ENCODE data around the gene IRAK1. TPM values are rescaled to one million over a fixed set of nuclear protein-coding genes. Genes with fewer than 3 reads are reported as not detected.

Gene IRAK1
- total RNA-seq, 1 donor from 2014 or later = 96.9 TPM

GRCh38 chrX:154059729-154060245, 40.1 kb upstream of the IRAK1 start:
- TF ChIP-seq CTCF (IDR thresholded peaks at IDR 0.05; ENCODE audit: unreplicated experiment) = no peak
- no peak overlapping the region for H3K27ac Mint-ChIP-seq
- no peak overlapping the region for H3K4me3 Mint-ChIP-seq (ENCODE audit: low read depth)
- no peaks in the 10 kb centered on the region for H3K27me3 Mint-ChIP-seq
- peaks cover 22% of the 10 kb centered on the region for H3K4me1 Mint-ChIP-seq (ENCODE audit: low read depth)
- H3K9me3 Mint-ChIP-seq (ENCODE audit: low read depth) = peaks cover 11% of the 10 kb centered on the region
- no peak for DNase-seq (ENCODE audit: low spot score, unreplicated experiment)
- H3K36me3 Mint-ChIP-seq (ENCODE audit: insufficient read depth) = peaks cover 5% of the 10 kb centered on the region

GRCh38 chrX:154059231-154059630, 39.5 kb upstream of the IRAK1 start:
- H3K27me3 Mint-ChIP-seq = no peaks in the 10 kb centered on the region
- H3K9me3 Mint-ChIP-seq (ENCODE audit: low read depth) = peaks cover 8% of the 10 kb centered on the region
- DNase-seq (ENCODE audit: low spot score, unreplicated experiment) = no peak
- peaks cover 5% of the 10 kb centered on the region for H3K36me3 Mint-ChIP-seq (ENCODE audit: insufficient read depth)
- TF ChIP-seq CTCF (IDR thresholded peaks at IDR 0.05; ENCODE audit: unreplicated experiment) = no peak
- no peak overlapping the region for H3K27ac Mint-ChIP-seq
- no peak overlapping the region for H3K4me3 Mint-ChIP-seq (ENCODE audit: low read depth)
- peaks cover 18% of the 10 kb centered on the region for H3K4me1 Mint-ChIP-seq (ENCODE audit: low read depth)

GRCh38 chrX:154058214-154058997, 38.7 kb upstream of the IRAK1 start:
- H3K4me3 Mint-ChIP-seq (ENCODE audit: low read depth) = no peak overlapping the region
- peaks cover 6% of the 10 kb centered on the region for H3K9me3 Mint-ChIP-seq (ENCODE audit: low read depth)
- no peak overlapping the region for H3K27ac Mint-ChIP-seq
- TF ChIP-seq CTCF (IDR thresholded peaks at IDR 0.05; ENCODE audit: unreplicated experiment) = no peak
- peaks cover 16% of the 10 kb centered on the region for H3K4me1 Mint-ChIP-seq (ENCODE audit: low read depth)
- no peak for DNase-seq (ENCODE audit: low spot score, unreplicated experiment)
- H3K27me3 Mint-ChIP-seq = no peaks in the 10 kb centered on the region
- H3K36me3 Mint-ChIP-seq (ENCODE audit: insufficient read depth) = peaks cover 7% of the 10 kb centered on the region

GRCh38 chrX:154057791-154058190, 38.1 kb upstream of the IRAK1 start:
- no peak for DNase-seq (ENCODE audit: low spot score, unreplicated experiment)
- Mint-ChIP-seq H3K9me3 (ENCODE audit: low read depth) (peaks cover 6% of the 10 kb centered on the region), H3K36me3 (ENCODE audit: insufficient read depth) (peaks cover 7% of the 10 kb centered on the region), H3K4me3 (ENCODE audit: low read depth) (no peak overlapping the region), H3K27ac (no peak overlapping the region), H3K4me1 (ENCODE audit: low read depth) (peaks cover 16% of the 10 kb centered on the region), H3K27me3 (no peaks in the 10 kb centered on the region)
- TF ChIP-seq CTCF (IDR thresholded peaks at IDR 0.05; ENCODE audit: unreplicated experiment) = no peak

GRCh38 chrX:154056770-154057241, 37.1 kb upstream of the IRAK1 start:
- Mint-ChIP-seq H3K27ac (no peak overlapping the region), H3K4me3 (ENCODE audit: low read depth) (no peak overlapping the region), H3K9me3 (ENCODE audit: low read depth) (peaks cover 6% of the 10 kb centered on the region), H3K27me3 (no peaks in the 10 kb centered on the region), H3K4me1 (ENCODE audit: low read depth) (peaks cover 13% of the 10 kb centered on the region), H3K36me3 (ENCODE audit: insufficient read depth) (peaks cover 6% of the 10 kb centered on the region)
- no peak for DNase-seq (ENCODE audit: low spot score, unreplicated experiment)
- TF ChIP-seq CTCF (IDR thresholded peaks at IDR 0.05; ENCODE audit: unreplicated experiment) = no peak
